Measurements from ENCODE around the gene MC4R.

MC4R gene

GRCh38 chr18:60377778-60378469 lies 5.3 kb upstream of the MC4R start:
- H3K4me3 ChIP-seq (ENCODE audit: low read depth, low read length) = no peak overlapping the region
- DNase-seq (ENCODE audit: low read depth) = no peak
- no peak for TF ChIP-seq CTCF (IDR thresholded peaks at IDR 0.05; ENCODE audit: low read depth, low read length, missing control alignments)

GRCh38 chr18:60372132-60372531 lies 443 bp downstream of the MC4R start:
- no peak for TF ChIP-seq CTCF (IDR thresholded peaks at IDR 0.05; ENCODE audit: low read depth, low read length, missing control alignments)
- H3K4me3 ChIP-seq (ENCODE audit: low read depth, low read length) = no peak overlapping the region
- no peak for DNase-seq (ENCODE audit: low read depth)

- H3K4me3 ChIP-seq (ENCODE audit: low read depth, low read length) = no peak overlapping the region
- DNase-seq (ENCODE audit: low read depth) = no peak
- TF ChIP-seq CTCF (IDR thresholded peaks at IDR 0.05; ENCODE audit: low read depth, low read length, missing control alignments) = no peak
These were observed 14.1 kb downstream of the MC4R start for GRCh38 chr18:60358516-60358915.

- no peak overlapping the region for H3K4me3 ChIP-seq (ENCODE audit: low read depth, low read length)
- DNase-seq (ENCODE audit: low read depth) = no peak
- TF ChIP-seq CTCF (IDR thresholded peaks at IDR 0.05; ENCODE audit: low read depth, low read length, missing control alignments) = no peak
These were observed 21.6 kb downstream of the MC4R start for GRCh38 chr18:60350941-60351340.

GRCh38 chr18:60350150-60350549 lies 22.4 kb downstream of the MC4R start:
- H3K4me3 ChIP-seq (ENCODE audit: low read depth, low read length) = no peak overlapping the region
- DNase-seq (ENCODE audit: low read depth) = no peak
- no peak for TF ChIP-seq CTCF (IDR thresholded peaks at IDR 0.05; ENCODE audit: low read depth, low read length, missing control alignments)

GRCh38 chr18:60347526-60348045 lies 25.0 kb downstream of the MC4R start:
- DNase-seq (ENCODE audit: low read depth) = no peak
- no peak overlapping the region for H3K4me3 ChIP-seq (ENCODE audit: low read depth, low read length)
- TF ChIP-seq CTCF (IDR thresholded peaks at IDR 0.05; ENCODE audit: low read depth, low read length, missing control alignments) = no peak

- TF ChIP-seq CTCF (IDR thresholded peaks at IDR 0.05; ENCODE audit: low read depth, low read length, missing control alignments) = no peak
These were observed 33.6 kb downstream of the MC4R start for GRCh38 chr18:60339018-60339417.

More at GRCh38 chr18:60339018-60339417, 33.6 kb downstream of the MC4R start:
- H3K4me3 ChIP-seq (ENCODE audit: low read depth, low read length) = no peak overlapping the region
- DNase-seq (ENCODE audit: low read depth) = no peak
